ENCODE results near the gene KLHL24.

KLHL24 gene

DNA sequence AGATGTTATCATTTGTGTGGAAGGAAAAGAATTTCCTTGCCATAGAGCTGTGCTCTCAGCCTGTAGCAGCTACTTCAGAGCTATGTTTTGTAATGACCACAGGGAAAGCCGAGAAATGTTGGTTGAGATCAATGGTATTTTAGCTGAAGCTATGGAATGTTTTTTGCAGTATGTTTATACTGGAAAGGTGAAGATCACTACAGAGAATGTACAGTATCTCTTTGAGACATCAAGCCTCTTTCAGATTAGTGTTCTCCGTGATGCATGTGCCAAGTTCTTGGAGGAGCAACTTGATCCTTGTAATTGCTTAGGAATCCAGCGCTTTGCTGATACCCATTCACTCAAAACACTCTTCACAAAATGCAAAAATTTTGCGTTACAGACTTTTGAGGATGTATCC is 15.1 kb downstream of the KLHL24 start:
- no peak for TF ChIP-seq CTCF (IDR thresholded peaks at IDR 0.05; ENCODE audit: low read depth, low read length, missing control alignments)
- DNase-seq (ENCODE audit: low read depth): no peak
- H3K4me3 ChIP-seq (ENCODE audit: low read depth, low read length): no peak overlapping the region

DNA sequence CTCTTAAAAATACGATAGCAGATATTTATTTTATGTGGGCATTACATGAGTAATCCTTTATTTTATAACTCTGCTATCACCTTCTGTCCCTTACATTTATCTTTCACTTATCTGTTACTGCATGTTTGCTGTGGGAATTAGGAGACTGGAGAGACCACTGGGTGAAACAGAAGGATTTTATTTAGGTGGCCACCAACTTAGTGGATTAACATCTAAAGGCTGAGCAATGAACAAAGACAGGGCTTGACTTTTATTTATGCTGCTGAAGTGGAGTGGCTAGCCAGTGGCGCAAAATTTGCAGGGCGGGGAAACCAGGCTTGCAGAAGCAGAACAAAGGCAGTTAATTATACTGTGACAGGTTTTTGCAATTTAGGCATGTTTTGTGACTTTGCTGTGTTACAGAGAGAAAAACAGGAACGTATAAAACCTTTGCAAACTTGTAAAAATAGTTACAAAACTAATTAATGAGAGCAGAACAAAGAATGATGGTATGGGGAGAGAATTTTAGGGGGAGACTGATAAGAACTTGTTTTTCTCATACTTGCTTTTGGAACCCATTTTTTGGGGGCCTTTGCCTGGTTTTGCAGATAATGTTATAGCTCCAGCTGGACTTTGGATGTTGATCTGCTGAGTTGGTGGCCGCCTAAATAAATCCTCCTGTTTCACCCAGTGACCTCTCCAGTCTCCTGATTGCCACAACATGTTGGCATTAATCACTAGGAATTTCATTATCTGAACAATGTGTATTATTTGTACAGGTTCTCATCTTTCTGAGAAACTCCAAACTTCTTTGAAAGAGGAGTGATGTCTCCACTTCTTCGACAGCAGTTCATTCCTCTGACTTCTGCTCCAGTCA is 18.0 kb downstream of the KLHL24 start:
- DNase-seq (ENCODE audit: low read depth): no peak
- TF ChIP-seq CTCF (IDR thresholded peaks at IDR 0.05; ENCODE audit: low read depth, low read length, missing control alignments): no peak
- no peak overlapping the region for H3K4me3 ChIP-seq (ENCODE audit: low read depth, low read length)

DNA sequence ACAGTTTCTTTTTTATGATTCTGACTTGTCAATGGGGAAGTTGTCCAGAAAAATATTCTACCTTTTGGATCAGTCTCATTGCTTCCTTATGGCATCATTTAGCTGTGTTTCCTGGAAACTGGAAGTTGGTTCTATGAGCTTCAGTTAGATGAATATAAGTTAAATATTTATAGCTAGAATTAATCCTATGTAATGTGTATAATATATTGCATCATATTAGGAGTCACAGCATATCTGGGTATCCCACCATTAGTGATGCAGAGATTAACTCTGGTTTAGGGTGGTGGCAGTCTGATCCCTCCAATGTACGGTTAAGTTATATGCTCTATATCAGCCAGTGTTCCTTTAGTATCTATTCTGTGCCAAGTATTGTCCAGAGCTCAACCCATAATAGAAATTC is 19.3 kb downstream of the KLHL24 start:
- no peak overlapping the region for H3K4me3 ChIP-seq (ENCODE audit: low read depth, low read length)
- TF ChIP-seq CTCF (IDR thresholded peaks at IDR 0.05; ENCODE audit: low read depth, low read length, missing control alignments): no peak
- no peak for DNase-seq (ENCODE audit: low read depth)

DNA sequence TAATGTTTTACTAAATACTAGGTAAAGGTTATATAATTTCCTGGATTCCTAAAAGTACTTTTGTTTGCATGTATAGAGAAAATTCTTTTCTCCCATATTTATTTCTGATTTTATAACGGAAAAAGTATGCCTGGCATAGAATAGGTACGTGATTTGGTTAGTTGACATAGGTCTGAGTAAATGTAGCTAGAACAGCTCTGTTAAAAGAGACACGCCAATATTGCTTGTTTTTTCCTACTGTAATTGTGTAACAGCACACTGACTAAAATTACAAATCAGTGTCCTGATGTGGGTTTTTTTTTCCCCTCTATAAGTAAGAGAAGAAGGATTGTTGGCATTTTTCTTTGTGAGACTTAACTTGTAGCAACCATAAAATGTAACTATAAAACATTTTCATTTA is 26.7 kb downstream of the KLHL24 start:
- no peak for DNase-seq (ENCODE audit: low read depth)
- H3K4me3 ChIP-seq (ENCODE audit: low read depth, low read length): no peak overlapping the region
- no peak for TF ChIP-seq CTCF (IDR thresholded peaks at IDR 0.05; ENCODE audit: low read depth, low read length, missing control alignments)

GRCh38 chr3:183664913-183665381 is 29.5 kb downstream of the KLHL24 start:
- TF ChIP-seq CTCF (IDR thresholded peaks at IDR 0.05; ENCODE audit: low read depth, low read length, missing control alignments): no peak
- no peak overlapping the region for H3K4me3 ChIP-seq (ENCODE audit: low read depth, low read length)
- no peak for DNase-seq (ENCODE audit: low read depth)

DNA sequence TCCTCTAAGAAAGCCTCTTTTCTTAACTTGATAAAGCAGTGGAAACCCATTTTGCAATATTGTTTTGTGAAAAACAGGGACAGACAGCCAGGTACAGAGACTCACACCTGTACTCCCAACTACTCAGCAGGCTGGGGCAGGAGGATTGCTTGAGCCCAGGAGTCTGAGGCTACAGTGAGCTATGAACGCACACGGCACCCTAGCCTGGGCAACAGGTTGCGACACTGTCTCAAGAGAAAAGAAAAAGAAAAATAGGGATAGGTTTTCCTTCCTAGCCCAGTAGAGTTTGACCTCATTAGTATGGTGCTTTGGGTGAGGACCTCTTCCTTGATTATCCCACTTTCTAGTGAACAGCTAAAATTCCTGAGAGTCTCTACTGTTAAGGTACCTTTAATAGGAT is 44.6 kb downstream of the KLHL24 start:
- no peak for DNase-seq (ENCODE audit: low read depth)
- no peak overlapping the region for H3K4me3 ChIP-seq (ENCODE audit: low read depth, low read length)
- no peak for TF ChIP-seq CTCF (IDR thresholded peaks at IDR 0.05; ENCODE audit: low read depth, low read length, missing control alignments)

DNA sequence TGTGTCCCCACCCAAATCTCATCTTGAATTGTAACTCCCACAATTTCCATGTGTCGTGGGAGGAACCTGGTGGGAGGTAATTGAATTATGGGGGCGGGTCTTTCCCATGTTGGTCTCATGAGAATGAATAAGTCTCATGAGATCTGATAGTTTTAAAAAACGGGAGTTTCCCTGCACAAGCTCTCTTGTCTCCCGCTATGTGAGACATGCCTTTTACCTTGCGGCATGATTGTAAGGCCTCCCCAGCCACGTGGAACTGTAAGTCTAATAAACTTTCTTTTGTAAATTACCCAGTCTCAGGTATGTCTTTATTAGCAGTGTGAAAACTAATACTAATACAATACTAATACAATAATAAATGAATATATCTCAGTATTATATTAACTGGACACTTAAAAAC is 52.3 kb downstream of the KLHL24 start:
- TF ChIP-seq CTCF (IDR thresholded peaks at IDR 0.05; ENCODE audit: low read depth, low read length, missing control alignments): no peak
- no peak for DNase-seq (ENCODE audit: low read depth)
- no peak overlapping the region for H3K4me3 ChIP-seq (ENCODE audit: low read depth, low read length)

All from GM12864 (cell line).